Measurements from ENCODE around the gene TSG101.

DNA sequence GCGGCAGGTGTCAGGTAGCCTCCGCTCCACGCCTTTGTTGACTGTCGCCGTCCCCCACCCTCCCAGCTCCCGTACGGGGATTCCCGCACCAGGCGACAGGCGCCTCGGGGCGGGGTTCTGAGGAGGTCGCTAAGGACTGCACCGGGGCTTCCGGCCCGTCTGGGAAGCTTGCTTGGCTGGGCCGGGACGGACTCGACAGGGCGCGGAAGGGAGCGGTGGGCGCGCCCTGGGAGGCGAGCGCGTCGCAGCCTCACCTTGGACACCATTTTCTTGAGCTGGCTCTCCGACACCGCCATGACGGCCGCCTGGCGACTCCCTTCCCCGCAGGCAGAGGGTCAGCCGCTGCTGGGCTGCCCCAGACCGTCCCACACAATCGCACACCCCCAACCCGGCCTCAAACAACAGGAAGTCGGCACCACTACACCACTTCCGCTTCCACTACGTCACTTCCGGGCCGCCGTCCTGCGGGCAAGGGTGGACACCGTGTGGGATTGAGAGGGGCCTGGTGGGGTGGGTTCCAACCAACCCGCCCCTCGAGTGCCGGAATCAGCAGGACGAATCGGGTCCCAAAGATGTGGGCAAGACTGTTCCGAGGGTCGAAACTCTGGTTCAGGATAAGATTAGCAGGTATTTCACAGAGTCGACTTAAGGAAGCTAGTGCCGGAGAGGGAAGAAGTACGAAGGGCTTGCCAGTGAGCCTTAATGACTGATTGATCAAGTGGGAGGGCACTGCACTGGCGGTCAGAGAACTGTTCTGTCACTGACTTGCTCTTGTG is at the start of gene TSG101:
- TF ChIP-seq, protein P1, sequence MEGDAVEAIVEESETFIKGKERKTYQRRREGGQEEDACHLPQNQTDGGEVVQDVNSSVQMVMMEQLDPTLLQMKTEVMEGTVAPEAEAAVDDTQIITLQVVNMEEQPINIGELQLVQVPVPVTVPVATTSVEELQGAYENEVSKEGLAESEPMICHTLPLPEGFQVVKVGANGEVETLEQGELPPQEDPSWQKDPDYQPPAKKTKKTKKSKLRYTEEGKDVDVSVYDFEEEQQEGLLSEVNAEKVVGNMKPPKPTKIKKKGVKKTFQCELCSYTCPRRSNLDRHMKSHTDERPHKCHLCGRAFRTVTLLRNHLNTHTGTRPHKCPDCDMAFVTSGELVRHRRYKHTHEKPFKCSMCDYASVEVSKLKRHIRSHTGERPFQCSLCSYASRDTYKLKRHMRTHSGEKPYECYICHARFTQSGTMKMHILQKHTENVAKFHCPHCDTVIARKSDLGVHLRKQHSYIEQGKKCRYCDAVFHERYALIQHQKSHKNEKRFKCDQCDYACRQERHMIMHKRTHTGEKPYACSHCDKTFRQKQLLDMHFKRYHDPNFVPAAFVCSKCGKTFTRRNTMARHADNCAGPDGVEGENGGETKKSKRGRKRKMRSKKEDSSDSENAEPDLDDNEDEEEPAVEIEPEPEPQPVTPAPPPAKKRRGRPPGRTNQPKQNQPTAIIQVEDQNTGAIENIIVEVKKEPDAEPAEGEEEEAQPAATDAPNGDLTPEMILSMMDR (IDR thresholded peaks at IDR 0.05), result no peak
- TF ChIP-seq POLR2A (IDR thresholded peaks at IDR 0.05), result peak; percentile 7 to 87

Data from heart left ventricle (tissue), 13 donors.